Right renal cortex interstitium (tissue), 3 donors: ENCODE results near the gene HSBP1L1. TPM values are rescaled to one million over a fixed set of nuclear protein-coding genes. Genes with fewer than 3 reads are reported as not detected.
A peak's percentile ranks its signal among the peaks of the same experiment; 100 is the strongest.
"Not testable (repeated sequence)": the region's sequence is repeated elsewhere in the genome, so short reads cannot be mapped to it uniquely, and the experiment has no call there.

Source experiments
- DNase-seq, 3 donors: peaks; one replicate each; pipeline ENCODE4 v3.0.0-alpha.2; 2013; ENCODE audit warnings: low read depth in 3 of 3, low spot score in 2 of 3
- polyA plus RNA-seq, 3 donors: library from polyadenylated mRNA; unstranded; fragments of 120-200 nt; gene quantifications; one replicate each; pipeline ENCODE4 v1.2.1, GENCODE V29; 2013; ENCODE audit not compliant: insufficient read length in 3 of 3

Gene HSBP1L1
- polyA plus RNA-seq, 3 donors, result 15.9 to 19.3 (median 18.7) TPM

DNA sequence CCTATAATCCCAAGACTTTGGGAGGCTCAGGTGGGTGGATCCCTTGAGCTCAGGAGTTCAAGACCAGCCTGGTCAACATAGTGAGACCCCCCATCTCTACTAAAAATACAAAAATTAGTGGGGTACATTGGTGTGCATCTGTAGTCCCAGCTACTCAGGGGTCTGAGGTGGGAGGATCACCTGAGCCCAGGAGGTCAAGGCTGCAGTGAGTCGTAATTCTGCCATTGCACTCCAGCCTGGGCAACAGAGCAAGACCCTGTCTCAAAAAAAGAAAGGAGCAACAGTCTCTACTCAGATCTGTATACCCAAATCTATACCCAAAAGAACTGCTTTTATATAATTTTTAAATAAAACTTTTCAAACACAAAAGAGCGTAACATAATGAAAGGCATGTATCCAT is 5.5 kb upstream of the HSBP1L1 start:
- no peak for DNase-seq

GRCh38 chr18:79960161-79960801 is 4.2 kb upstream of the HSBP1L1 start:
- DNase-seq, result not testable (repeated sequence)

GRCh38 chr18:79960921-79961526 is 3.4 kb upstream of the HSBP1L1 start:
- DNase-seq, result no peak

GRCh38 chr18:79961527-79962291 is 2.7 kb upstream of the HSBP1L1 start:
- no peak for DNase-seq

DNA sequence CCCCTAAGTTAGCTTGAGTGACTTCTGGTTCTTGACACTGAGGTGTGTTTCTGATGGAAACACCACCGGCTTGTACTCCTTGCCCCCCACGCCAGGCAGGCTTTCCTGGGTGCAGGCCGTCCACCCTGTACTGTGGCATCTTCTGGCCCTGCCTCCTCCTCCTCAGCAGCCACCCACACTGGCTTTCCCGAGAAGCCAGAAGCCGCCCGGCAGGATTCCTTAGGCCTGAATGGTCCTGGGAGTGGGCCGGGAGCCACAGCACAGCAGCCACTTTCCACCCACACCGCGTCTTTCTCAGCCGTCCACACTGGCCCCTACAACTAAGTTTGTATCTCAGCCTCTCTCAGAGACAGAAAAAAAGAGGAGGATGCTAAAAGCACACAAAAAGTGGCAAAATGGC is 2.1 kb upstream of the HSBP1L1 start:
- DNase-seq, result no peak

DNA sequence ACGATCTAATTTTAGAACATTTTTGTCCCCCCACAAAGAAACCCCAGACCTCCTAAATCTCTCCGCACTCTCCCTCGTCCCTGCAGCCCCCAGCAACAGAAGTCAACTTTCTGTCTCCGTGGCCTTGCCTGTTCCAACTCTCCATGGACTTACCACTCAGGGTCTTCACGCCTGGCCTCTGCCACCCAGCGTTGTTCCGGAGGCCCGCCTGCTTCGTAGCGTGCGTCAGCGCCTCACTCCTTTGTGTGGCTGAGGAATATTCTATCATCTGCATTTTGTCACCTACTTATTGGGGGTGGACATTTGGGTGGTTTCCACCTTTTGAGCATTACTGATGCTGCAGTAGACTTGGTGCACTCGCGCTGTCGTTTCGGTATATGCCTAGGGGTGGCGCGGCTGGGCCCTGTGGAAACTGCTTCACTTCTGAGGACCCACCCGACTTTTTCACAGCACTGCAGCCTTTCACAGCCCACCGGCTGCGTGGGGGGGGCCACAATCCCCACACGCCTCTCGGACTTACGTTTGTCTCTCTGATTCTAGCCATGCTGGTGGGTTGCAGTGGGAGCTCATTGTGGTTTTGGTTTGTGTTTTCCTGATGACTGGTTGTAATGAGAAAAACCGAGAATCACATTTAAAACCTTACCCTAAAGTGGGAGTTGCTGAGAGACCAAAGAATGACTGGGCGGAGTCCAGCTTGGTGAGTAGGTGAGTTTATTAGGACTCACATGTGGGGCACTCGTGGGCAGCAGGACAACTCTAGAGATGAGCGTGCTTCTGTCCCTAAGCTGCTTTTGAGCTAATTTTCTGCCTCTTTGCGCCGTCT is 1.4 kb upstream of the HSBP1L1 start:
- DNase-seq, result no peak

DNA sequence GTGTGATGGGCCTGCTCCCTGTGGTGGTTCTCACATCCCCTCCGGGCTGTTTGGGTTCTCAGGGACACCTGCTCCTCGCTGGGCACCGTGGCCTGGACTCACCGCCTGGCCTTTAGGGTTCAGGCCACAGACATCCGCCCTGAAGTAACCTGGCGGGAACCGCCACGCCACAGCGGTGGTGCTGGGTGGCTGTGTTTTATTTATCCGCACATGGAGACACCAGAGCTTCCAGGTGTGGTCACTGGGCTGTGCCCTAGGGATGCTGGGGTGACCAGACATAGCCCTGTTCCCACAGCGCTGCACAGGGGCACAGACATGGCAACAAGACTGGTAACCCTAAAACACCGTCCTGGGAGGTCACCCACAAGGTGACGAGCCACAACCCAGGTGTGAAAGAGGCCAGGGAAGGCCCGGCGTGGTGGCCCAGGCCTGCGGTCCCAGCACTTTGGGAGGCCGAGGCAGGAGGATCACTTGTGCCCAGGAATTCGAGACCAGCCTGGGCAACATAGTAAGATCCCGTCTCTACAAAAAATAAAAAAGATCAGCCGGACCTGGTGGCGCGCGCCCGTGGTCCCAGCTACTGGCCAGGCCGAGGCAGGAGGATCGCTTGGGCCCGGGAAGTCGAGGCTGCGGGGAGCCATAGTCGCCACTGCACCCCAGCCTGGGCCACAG is 649 bp upstream of the HSBP1L1 start:
- DNase-seq, result no peak

DNA sequence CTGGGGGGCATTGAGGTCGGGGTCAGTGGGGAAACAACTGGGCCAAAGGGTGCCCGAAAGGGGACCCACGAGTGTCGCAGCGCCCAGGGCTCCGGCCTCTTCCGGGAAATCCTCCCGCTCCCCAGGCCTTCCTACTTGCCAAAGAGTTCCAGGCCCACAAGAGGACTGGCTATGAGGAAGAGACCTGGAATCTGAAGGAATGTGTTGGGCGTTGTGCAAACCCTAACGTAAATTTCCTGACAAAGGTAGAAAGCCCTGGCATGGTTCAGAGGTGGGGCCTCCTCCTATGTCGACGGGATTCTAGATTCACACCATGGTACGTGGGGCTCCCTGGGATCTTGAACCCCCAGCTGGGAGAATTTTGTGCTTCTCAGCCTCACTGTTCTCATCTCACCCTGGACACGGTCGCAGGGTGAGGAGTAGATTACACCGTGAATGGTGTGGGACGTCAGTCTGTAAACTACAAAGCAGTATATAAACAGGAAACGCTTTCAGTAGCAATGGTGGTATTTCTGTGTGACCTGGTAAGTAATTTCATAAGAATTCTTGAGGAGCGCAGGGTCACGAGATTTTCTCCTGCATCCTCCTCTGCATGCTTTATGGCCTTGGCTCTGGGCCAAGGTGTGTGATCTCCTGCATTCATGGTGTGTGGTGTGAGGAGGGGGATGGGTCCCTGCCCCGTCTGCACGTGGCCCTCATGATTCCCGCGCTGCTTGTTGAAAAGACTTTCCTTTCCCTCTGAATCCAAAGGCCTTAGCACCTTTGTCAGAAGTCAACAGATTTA is 868 bp downstream of the HSBP1L1 start:
- peak in 1 of 3 donors; percentile 36 for DNase-seq

- no peak for DNase-seq
Measured at GRCh38 chr18:79970419-79971133, 6.1 kb downstream of the HSBP1L1 start.

GRCh38 chr18:79971211-79971952 is 6.9 kb downstream of the HSBP1L1 start:
- DNase-seq, result no peak

GRCh38 chr18:79971986-79972385 is 7.5 kb downstream of the HSBP1L1 start:
- no peak for DNase-seq

DNA sequence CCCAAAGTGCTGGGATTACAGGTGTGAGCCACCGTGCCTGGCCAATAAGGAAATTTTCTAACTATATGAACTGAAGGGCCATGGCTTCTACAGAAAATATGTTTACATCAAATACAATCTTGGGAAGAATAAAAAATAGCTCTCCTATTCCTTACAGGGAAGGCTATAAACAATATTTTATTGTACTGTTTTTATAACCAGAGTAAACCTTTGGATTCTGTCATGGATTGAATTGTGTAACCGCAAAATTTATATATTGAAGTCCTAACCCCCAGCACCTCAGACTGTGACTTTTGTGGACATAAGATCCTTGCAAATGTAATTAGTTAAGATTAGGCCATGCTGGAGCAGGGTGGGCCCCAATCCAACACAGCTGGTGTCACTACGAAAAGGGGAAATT is 8.3 kb downstream of the HSBP1L1 start:
- no peak for DNase-seq

DNA sequence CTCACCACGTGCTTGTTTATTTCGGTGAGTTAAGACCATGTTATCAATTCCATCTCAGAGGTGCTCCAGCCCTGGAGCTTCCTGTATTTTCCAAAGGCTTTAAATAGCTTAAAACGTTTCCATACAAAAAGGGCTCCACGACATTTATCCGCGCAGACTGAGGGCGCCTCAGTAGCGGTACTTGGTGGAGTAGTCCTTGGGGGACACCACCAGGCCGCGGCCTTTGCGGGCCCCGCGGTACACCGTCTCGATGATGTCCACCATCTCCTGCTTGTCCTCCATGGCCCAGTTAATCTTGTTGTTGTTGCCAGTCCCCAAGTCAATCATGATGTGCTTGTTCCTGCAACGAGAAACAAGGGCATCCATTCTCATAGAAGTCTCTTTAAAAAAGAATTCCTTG is 9.1 kb downstream of the HSBP1L1 start:
- DNase-seq, result no peak

GRCh38 chr18:79974025-79974654 is 9.7 kb downstream of the HSBP1L1 start:
- no peak for DNase-seq

DNA sequence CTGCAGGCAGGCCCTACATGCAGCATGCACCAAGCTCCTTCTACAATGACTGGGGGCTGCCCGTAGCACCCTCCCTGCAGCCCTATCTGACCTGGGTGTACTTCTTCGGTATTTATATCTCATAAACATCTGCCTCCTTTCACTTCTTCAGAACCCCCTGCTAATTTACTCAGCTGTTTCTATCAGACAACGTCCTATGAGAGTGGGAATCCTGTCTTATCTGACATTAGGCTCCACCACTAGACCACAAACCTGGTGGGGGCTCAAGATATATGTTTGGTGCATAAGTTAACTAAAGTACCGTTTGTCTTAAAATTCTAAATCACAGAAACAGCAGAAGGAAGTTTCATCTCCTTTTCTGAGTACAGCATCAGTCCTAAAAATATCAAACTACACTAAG is 10.6 kb downstream of the HSBP1L1 start:
- DNase-seq, result no peak

GRCh38 chr18:79975985-79976680 is 11.7 kb downstream of the HSBP1L1 start:
- DNase-seq, result no peak

DNA sequence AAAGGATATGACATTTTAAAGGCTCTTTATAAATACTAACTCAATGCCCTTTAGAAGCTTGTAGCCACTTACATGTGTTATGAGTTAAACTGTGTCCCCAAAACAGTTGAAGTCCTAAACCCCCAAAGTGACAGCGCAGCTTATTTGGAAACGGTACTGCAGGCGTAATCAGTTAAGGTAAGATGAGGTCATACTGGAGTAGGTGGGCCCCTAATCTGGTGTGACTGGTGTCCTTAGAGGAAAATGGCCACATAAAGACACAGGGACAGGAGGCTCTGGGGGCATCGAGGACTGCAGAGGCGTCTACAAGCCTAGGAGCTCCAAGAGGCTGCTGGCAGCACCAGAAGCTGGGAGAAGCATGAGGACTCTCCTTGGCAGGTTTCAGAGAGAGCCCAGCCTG is 15.4 kb downstream of the HSBP1L1 start:
- DNase-seq, result no peak
